ENCODE measurements around the gene DCLK1. TPM values are rescaled to one million over a fixed set of nuclear protein-coding genes. Genes with fewer than 3 reads are reported as not detected.
"Not testable (repeated sequence)": the region's sequence is repeated elsewhere in the genome, so short reads cannot be mapped to it uniquely, and the experiment has no call there.

Gene DCLK1
- total RNA-seq, 1 experiment from 2014 or later: 0.24 TPM

- no peak for DNase-seq (ENCODE audit: low read depth)
These were observed 146.3 kb downstream of the DCLK1 start for GRCh38 chr13:35984776-35985453.

- no peak for DNase-seq (ENCODE audit: low read depth)
These were observed 146.9 kb downstream of the DCLK1 start for GRCh38 chr13:35984287-35984686.

GRCh38 chr13:35983703-35984102 lies 147.5 kb downstream of the DCLK1 start:
- not testable (repeated sequence) for DNase-seq (ENCODE audit: low read depth)

- DNase-seq (ENCODE audit: low read depth): no peak
These were observed 148.0 kb downstream of the DCLK1 start for GRCh38 chr13:35983206-35983605.

- DNase-seq (ENCODE audit: low read depth): peak; percentile 87
These were observed 151.7 kb downstream of the DCLK1 start for GRCh38 chr13:35979361-35979951.

GRCh38 chr13:35978607-35979316 lies 152.4 kb downstream of the DCLK1 start:
- peak; percentile 50 for DNase-seq (ENCODE audit: low read depth)

- DNase-seq (ENCODE audit: low read depth): no peak
These were observed 154.1 kb downstream of the DCLK1 start for GRCh38 chr13:35977060-35977459.

- no peak for DNase-seq (ENCODE audit: low read depth)
These were observed 155.1 kb downstream of the DCLK1 start for GRCh38 chr13:35976126-35976525.

- DNase-seq (ENCODE audit: low read depth): not testable (repeated sequence)
These were observed 164.2 kb downstream of the DCLK1 start for GRCh38 chr13:35966951-35967350.

GRCh38 chr13:35966024-35966423 lies 165.2 kb downstream of the DCLK1 start:
- DNase-seq (ENCODE audit: low read depth): no peak

- no peak for DNase-seq (ENCODE audit: low read depth)
These were observed 165.8 kb downstream of the DCLK1 start for GRCh38 chr13:35965226-35965927.

GRCh38 chr13:35964863-35965180 lies 166.4 kb downstream of the DCLK1 start:
- no peak for DNase-seq (ENCODE audit: low read depth)

GRCh38 chr13:35964011-35964862 lies 166.9 kb downstream of the DCLK1 start:
- no peak for DNase-seq (ENCODE audit: low read depth)

- DNase-seq (ENCODE audit: low read depth): no peak
These were observed 169.5 kb downstream of the DCLK1 start for GRCh38 chr13:35961461-35962220.

- DNase-seq (ENCODE audit: low read depth): no peak
These were observed 170.2 kb downstream of the DCLK1 start for GRCh38 chr13:35961002-35961401.

- DNase-seq (ENCODE audit: low read depth): no peak
These were observed 173.2 kb downstream of the DCLK1 start for GRCh38 chr13:35957996-35958395.

GRCh38 chr13:35957241-35957731 lies 173.9 kb downstream of the DCLK1 start:
- no peak for DNase-seq (ENCODE audit: low read depth)

GRCh38 chr13:35956074-35956473 lies 175.1 kb downstream of the DCLK1 start:
- DNase-seq (ENCODE audit: low read depth): no peak

GRCh38 chr13:35954207-35954560 lies 177.0 kb downstream of the DCLK1 start:
- no peak for DNase-seq (ENCODE audit: low read depth)

- peak; percentile 58 for DNase-seq (ENCODE audit: low read depth)
These were observed 177.5 kb downstream of the DCLK1 start for GRCh38 chr13:35953537-35954206.

Measured in RPMI7951 (cell line).